Measurements from ENCODE around the gene ABTB1. TPM values are rescaled to one million over a fixed set of nuclear protein-coding genes. Genes with fewer than 3 reads are reported as not detected.

The ABTB1 gene
- total RNA-seq, 1 donor from 2014 or later, result 31.7 TPM

DNA sequence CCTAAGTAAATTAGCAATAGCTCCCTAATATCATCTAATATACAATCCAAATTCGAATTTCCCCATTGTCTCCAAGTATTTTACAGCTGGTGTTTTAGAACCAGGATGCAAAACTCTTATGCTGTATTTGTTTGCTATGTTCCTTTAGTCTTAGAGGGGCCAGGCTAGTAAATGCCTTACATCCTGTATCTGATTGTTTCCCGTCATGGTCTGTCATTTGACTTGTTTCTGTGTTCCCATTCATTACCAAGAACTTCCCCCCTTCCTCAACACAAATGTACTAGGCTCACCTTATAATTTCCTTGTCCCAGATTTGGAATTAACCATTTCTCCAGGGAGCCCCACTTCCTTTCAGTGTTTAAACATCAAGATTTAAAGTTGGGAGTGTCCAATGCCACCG is 54.1 kb downstream of the ABTB1 start:
- ATAC-seq, result no peak
- DNase-seq (ENCODE audit: missing footprints), result no peak
- intact Hi-C loops (cut with DNase I), result no loop called here

GRCh38 chr3:127728417-127729015 is 55.8 kb downstream of the ABTB1 start:
- DNase-seq (ENCODE audit: missing footprints), result no peak
- no peak for ATAC-seq
- intact Hi-C loops (cut with DNase I), result no loop called here

DNA sequence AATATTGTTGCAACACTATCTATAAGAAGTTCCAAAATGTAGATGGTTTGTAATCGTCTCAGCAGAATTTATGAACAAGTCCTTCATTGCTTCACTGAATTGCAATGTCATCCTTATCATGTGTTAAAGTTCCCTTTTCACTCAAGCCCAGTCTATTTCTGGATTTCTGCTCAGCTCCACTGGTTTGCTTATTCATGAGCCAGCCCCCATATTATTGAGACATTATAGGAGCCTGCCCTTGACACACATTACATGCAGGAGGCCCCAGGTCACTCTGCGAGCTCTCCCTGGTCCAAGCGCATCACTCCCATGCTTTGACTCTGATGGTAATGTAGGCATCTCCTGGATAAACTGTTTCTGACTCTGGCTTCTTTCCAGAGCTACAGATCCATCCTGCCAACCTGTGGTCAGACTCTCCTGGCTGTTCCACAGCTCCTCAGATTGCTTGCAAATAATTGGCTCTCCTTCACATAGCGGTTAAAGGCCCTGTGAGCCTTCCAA is 56.9 kb downstream of the ABTB1 start:
- no peak for DNase-seq (ENCODE audit: missing footprints)
- ATAC-seq, result peak; percentile 63
- intact Hi-C loops (cut with DNase I), result no loop called here

GRCh38 chr3:127730171-127730570 is 57.4 kb downstream of the ABTB1 start:
- intact Hi-C loops (cut with DNase I), result no loop called here
- ATAC-seq, result no peak
- no peak for DNase-seq (ENCODE audit: missing footprints)

Other genes starting within 250 kb of the ABTB1 start
- gene TPRA1, start 82.2 kb upstream of the ABTB1 start, total RNA-seq, result 21.3 TPM
- gene MCM2, start 74.5 kb upstream of the ABTB1 start, total RNA-seq, result 6.9 TPM
- gene PODXL2, start 43.8 kb upstream of the ABTB1 start, total RNA-seq, result 1.4 TPM
- gene MGLL, start 149.6 kb downstream of the ABTB1 start, total RNA-seq, result 74.1 TPM
- gene KBTBD12, start 242.3 kb downstream of the ABTB1 start, total RNA-seq, result 29.7 TPM